Liver (tissue), 9 donors: ENCODE results near the gene XYLT2. TPM values are rescaled to one million over a fixed set of nuclear protein-coding genes. Genes with fewer than 3 reads are reported as not detected.

Experiments
- DNase-seq: peaks from one replicate; pipeline ENCODE4 v3.0.0-alpha.2; 2017; ENCODE audit warnings: low spot score
- H3K27ac ChIP-seq, 2 donors: one replicate each; pipeline ENCODE4 v1.7.0; 2013; ENCODE audit warnings: inconsistent platforms in 2 of 2, low read length in 2 of 2, control low read depth in 1 of 2, low read depth in 1 of 2, mild to moderate bottlenecking in 1 of 2
- H3K27me3 ChIP-seq, 4 donors: one replicate each; pipeline versions ENCODE4 v1.6.1 to v1.7.0; 2013; ENCODE audit warnings: low read length in 3 of 4, inconsistent platforms in 1 of 4, mild to moderate bottlenecking in 1 of 4, moderate library complexity in 1 of 4; ENCODE audit not compliant: control insufficient read depth in 4 of 4, insufficient read depth in 4 of 4
- H3K36me3 ChIP-seq, 4 donors: one replicate each; pipeline versions ENCODE4 v1.6.1 to v1.7.0; 2013; ENCODE audit warnings: low read length in 3 of 4, mild to moderate bottlenecking in 3 of 4, low read depth in 1 of 4, moderate library complexity in 1 of 4; ENCODE audit not compliant: control insufficient read depth in 4 of 4, insufficient read depth in 3 of 4
- H3K4me1 ChIP-seq, 4 donors: one replicate each; pipeline versions ENCODE4 v1.6.1 to v1.7.0; 2013; ENCODE audit warnings: low read length in 3 of 4, mild to moderate bottlenecking in 3 of 4, moderate library complexity in 1 of 4; ENCODE audit not compliant: control insufficient read depth in 4 of 4, insufficient read depth in 4 of 4
- H3K4me3 ChIP-seq, 3 donors: one replicate each; pipeline versions ENCODE4 v1.6.1 to v1.7.0; 2013; ENCODE audit warnings: low read length in 3 of 3, control low read depth in 1 of 3, low read depth in 1 of 3, mild to moderate bottlenecking in 1 of 3
- H3K9ac ChIP-seq, 2 donors: one replicate each; pipeline ENCODE4 v1.7.0; 2013; ENCODE audit warnings: low read length in 2 of 2, mild to moderate bottlenecking in 2 of 2, moderate library complexity in 2 of 2, control low read depth in 1 of 2, low read depth in 1 of 2
- H3K9me3 ChIP-seq, 4 donors: one replicate each; pipeline versions ENCODE4 v1.6.1 to v1.7.0; 2013; ENCODE audit warnings: low read length in 3 of 4; ENCODE audit not compliant: control insufficient read depth in 4 of 4
- CTCF ChIP-seq: fragments of 150-350 bp; IDR thresholded peaks from 2 replicates; pipeline ENCODE4 v1.5.1; 2017; ENCODE audit warnings: improper control_type of control experiment, low read depth, low read length; ENCODE audit not compliant: missing input control
- EGR1 ChIP-seq, 2 donors: IDR thresholded peaks; 2 replicates each; pipeline ENCODE4 v1.6.1; 2016 to 2018; ENCODE audit warnings: antibody characterized with exemption in 2 of 2, low read depth in 2 of 2
- FOXA1 ChIP-seq: IDR thresholded peaks from 2 replicates; pipeline ENCODE4 v1.6.1; 2016; ENCODE audit warnings: antibody characterized with exemption
- FOXA2 ChIP-seq: IDR thresholded peaks from 2 replicates; pipeline ENCODE4 v1.6.1; 2016; ENCODE audit warnings: antibody characterized with exemption
- GABPA ChIP-seq, 2 donors: IDR thresholded peaks in 1 of 2; conservative IDR thresholded peaks in 1 of 2; 2 replicates each; pipeline ENCODE4 v1.6.1; 2016; ENCODE audit warnings: antibody characterized with exemption in 2 of 2, mild to moderate bottlenecking in 1 of 2, moderate library complexity in 1 of 2
- HNF4A ChIP-seq, 2 donors: conservative IDR thresholded peaks; 2 replicates each; pipeline ENCODE4 v1.6.1; 2016; ENCODE audit warnings: antibody characterized with exemption in 2 of 2, mild to moderate bottlenecking in 2 of 2
- HNF4G ChIP-seq: IDR thresholded peaks from 2 replicates; pipeline ENCODE4 v1.6.1; 2016; ENCODE audit warnings: antibody characterized with exemption
- JUND ChIP-seq, 2 donors: IDR thresholded peaks; 2 replicates each; pipeline ENCODE4 v1.6.1; 2016; ENCODE audit warnings: antibody characterized with exemption in 2 of 2
- NR2F2 ChIP-seq: IDR thresholded peaks from 2 replicates; pipeline ENCODE4 v1.6.1; 2016; ENCODE audit warnings: antibody characterized with exemption
- RAD21 ChIP-seq, 2 donors: IDR thresholded peaks; 2 replicates each; pipeline ENCODE4 v1.6.1; 2016; ENCODE audit warnings: antibody characterized with exemption in 2 of 2, mild to moderate bottlenecking in 2 of 2
- RXRA ChIP-seq, 2 donors: IDR thresholded peaks; 2 replicates each; pipeline ENCODE4 v1.6.1; 2017 to 2018; ENCODE audit warnings: antibody characterized with exemption in 2 of 2, mild to moderate bottlenecking in 1 of 2
- SP1 ChIP-seq: IDR thresholded peaks from 2 replicates; pipeline ENCODE4 v1.6.1; 2018; ENCODE audit warnings: antibody characterized with exemption, mild to moderate bottlenecking
- TAF1 ChIP-seq: conservative IDR thresholded peaks from 2 replicates; pipeline ENCODE4 v1.6.1; 2016; ENCODE audit warnings: antibody characterized with exemption, mild to moderate bottlenecking
- ZBTB33 ChIP-seq: IDR thresholded peaks from 2 replicates; pipeline ENCODE4 v1.6.1; 2016; ENCODE audit warnings: antibody characterized with exemption
- WGBS: extraction: QIAGEN DNeasy Blood & Tissue Kit; methylation state at CpG from one replicate; pipeline ENCODE4 v1.1.7; 2013; 5-methylcytosine and 5-hydroxymethylcytosine counted together
- polyA plus RNA-seq, 2 donors: library from polyadenylated mRNA; stranded (reverse) in 1 of 2; unstranded in 1 of 2; fragments of 200-250 nt in 1 of 2; fragments of >200 nt in 1 of 2; fragmentation: Nextera tagmentation in 1 of 2; extraction: Ambion mirVana in 1 of 2; gene quantifications; one replicate each; pipeline versions ENCODE4 v1.2.1 to v1.2.3, GENCODE V29; 2013 to 2015
- total RNA-seq, 2 donors: library from RNA; depleted of rRNA; stranded (reverse); fragments of >200 nt; gene quantifications; one replicate each; pipeline ENCODE4 v1.2.3, GENCODE V29; 2014
- donor health status: healthy.
- donor health status: healthy.
- donor health status: healthy.
- donor health status: healthy.
- donor health status: healthy.

XYLT2 gene
- total and polyA plus RNA-seq, 4 donors, result 5.3 to 11.3 (median 8.2) TPM

GRCh38 chr17:50352693-50353599 lies 7.0 kb downstream of the XYLT2 start:
- H3K4me3 ChIP-seq, result no peak overlapping the region
- H3K36me3 ChIP-seq, result peaks cover 1 to 29% (median 9%) of the 10 kb centered on the region in 4 donors
- H3K27me3 ChIP-seq, result no peaks in the 10 kb centered on the region
- TF ChIP-seq GABPA (IDR thresholded peaks at IDR 0.05 in 1 of 2, conservative IDR thresholded peaks at IDR 0.05 in 1 of 2) (no peak), SP1 (no peak), ZBTB33 (no peak)
- 94% methylated on average over 21 of the region's 21 CpGs for WGBS
- no peak overlapping the region for H3K9ac ChIP-seq
- H3K9me3 ChIP-seq, result no peaks in the 10 kb centered on the region
- no peak overlapping the region for H3K27ac ChIP-seq
- no peak for DNase-seq
- no peaks in the 10 kb centered on the region for H3K4me1 ChIP-seq

DNA sequence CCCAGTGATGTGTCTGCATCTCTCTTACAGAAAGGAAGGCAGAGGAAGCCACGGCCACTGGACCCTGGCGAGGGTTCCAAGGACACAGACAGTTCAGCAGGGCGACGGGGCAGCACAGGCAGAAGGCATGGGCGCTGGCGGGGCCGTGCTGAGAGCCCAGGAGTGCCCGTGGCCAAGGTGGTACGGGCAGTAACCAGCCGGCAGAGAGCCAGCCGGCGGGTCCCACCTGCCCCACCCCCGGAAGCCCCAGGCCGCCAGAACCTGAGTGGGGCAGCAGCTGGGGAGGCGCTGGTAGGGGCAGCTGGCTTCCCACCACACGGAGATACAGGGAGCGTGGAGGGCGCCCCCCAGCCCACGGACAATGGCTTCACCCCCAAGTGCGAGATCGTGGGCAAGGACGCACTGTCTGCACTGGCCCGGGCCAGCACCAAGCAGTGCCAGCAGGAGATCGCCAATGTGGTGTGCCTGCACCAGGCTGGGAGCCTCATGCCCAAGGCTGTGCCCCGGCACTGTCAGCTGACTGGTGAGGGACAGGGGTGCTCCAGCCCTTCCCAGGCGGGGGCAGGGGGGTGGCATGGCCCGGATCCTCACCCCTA lies 7.8 kb downstream of the XYLT2 start:
- Histone ChIP-seq H3K9ac (no peak overlapping the region), H3K36me3 (peaks cover 1 to 36% (median 13%) of the 10 kb centered on the region in 4 donors), H3K9me3 (no peaks in the 10 kb centered on the region), H3K27ac (no peak overlapping the region), H3K4me3 (no peak overlapping the region), H3K27me3 (no peaks in the 10 kb centered on the region), H3K4me1 (peaks cover 0 to under 1% (median 0%) of the 10 kb centered on the region in 4 donors)
- no peak for DNase-seq
- WGBS, result 96% methylated on average over 27 of the region's 27 CpGs
- TF ChIP-seq NR2F2 (no peak), HNF4G (no peak), TAF1 (no peak), HNF4A (conservative IDR thresholded peaks at IDR 0.05) (no peak), GABPA (IDR thresholded peaks at IDR 0.05 in 1 of 2, conservative IDR thresholded peaks at IDR 0.05 in 1 of 2) (no peak), FOXA2 (no peak), RXRA (IDR thresholded peaks at IDR 0.05) (no peak), FOXA1 (no peak), CTCF (no peak), EGR1 (IDR thresholded peaks at IDR 0.05; ENCODE audit: low read depth in 2 of 2) (no peak), JUND (IDR thresholded peaks at IDR 0.05) (no peak), SP1 (no peak), ZBTB33 (no peak), RAD21 (IDR thresholded peaks at IDR 0.05) (no peak)
